Type B pancreatic cell (in vitro differentiated cells): Measurements from ENCODE around the gene ACER1. TPM values are rescaled to one million over a fixed set of nuclear protein-coding genes. Genes with fewer than 3 reads are reported as not detected.

Experiments
- DNase-seq: peaks from one replicate; pipeline ENCODE4 v3.0.0; 2021; ENCODE audit warnings: mixed read lengths; ENCODE audit not compliant: unreplicated experiment; ENCODE audit errors: extremely low spot score
- H3K27ac Mint-ChIP-seq: 2 replicates; pipeline ENCODE4 v1.8.0; 2021; ENCODE audit warnings: mild to moderate bottlenecking, mixed read lengths
- H3K27me3 Mint-ChIP-seq: 2 replicates; pipeline ENCODE4 v1.8.0; 2021; ENCODE audit warnings: mixed read lengths
- H3K36me3 Mint-ChIP-seq: 2 replicates; pipeline ENCODE4 v1.8.0; 2021; ENCODE audit warnings: mixed read lengths
- H3K4me1 Mint-ChIP-seq: one replicate; pipeline ENCODE4 v1.8.0; 2021; ENCODE audit warnings: mixed read lengths; ENCODE audit not compliant: unreplicated experiment
- H3K4me3 Mint-ChIP-seq: 2 replicates; pipeline ENCODE4 v1.8.0; 2021; ENCODE audit warnings: mild to moderate bottlenecking, mixed read lengths
- H3K9me3 Mint-ChIP-seq: 2 replicates; pipeline ENCODE4 v1.8.0; 2021; ENCODE audit warnings: mixed read lengths
- total RNA-seq: library from RNA; stranded (reverse); gene quantifications from 2 replicates; pipeline ENCODE4 v1.2.1, GENCODE V29; 2021; ENCODE audit warnings: low replicate concordance
- TF ChIP-seq, protein P1 (sequence below): fragments of 200-600 bp; sonication (generic); conservative IDR thresholded peaks from 2 replicates; pipeline ENCODE4 v1.5.0; 2021; ENCODE audit warnings: antibody characterized with exemption, mild to moderate bottlenecking

The ACER1 gene
- total RNA-seq, 1 donor from 2014 or later, result not detected

DNA sequence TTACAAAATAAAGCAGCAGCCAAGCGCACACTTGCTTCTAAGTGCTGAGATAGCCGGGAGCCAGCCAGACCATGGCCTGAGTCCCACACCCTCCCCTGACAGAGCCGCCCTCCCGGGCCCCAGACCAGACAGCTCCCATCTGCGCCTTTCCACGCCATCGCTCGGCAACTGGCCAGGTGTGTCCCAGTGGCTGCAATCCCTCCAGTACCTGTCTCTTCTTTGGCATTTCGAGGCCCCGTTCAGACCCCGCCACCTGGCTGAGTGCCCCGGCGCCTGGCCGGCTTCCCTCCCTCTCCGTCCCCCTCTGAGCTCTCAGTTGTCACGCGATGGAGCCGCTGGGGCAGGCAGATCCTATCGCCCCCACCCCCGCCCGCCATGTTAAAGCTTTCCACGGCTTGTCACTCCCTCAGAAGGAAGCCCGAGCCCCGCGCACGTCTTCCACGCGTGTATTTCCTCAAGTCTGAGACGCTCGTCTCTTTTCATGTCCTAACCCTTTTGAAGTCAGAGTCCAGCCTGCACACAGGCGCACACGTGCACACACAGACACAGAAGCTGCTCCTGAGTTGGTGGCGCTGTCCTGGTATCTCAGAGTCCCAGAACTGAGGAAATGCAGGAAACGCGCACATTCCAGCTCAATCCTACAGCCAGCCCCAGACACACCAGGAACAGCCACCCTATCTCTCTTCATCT, 61.5 kb downstream of the ACER1 start:
- Mint-ChIP-seq H3K27me3 (no peaks in the 10 kb centered on the region), H3K4me3 (peak overlapping the region; percentile 76), H3K27ac (peak overlapping the region; percentile 88), H3K9me3 (no peaks in the 10 kb centered on the region), H3K4me1 (peaks cover 51% of the 10 kb centered on the region), H3K36me3 (peaks cover 16% of the 10 kb centered on the region)
- no peak for DNase-seq
- TF ChIP-seq, protein P1, sequence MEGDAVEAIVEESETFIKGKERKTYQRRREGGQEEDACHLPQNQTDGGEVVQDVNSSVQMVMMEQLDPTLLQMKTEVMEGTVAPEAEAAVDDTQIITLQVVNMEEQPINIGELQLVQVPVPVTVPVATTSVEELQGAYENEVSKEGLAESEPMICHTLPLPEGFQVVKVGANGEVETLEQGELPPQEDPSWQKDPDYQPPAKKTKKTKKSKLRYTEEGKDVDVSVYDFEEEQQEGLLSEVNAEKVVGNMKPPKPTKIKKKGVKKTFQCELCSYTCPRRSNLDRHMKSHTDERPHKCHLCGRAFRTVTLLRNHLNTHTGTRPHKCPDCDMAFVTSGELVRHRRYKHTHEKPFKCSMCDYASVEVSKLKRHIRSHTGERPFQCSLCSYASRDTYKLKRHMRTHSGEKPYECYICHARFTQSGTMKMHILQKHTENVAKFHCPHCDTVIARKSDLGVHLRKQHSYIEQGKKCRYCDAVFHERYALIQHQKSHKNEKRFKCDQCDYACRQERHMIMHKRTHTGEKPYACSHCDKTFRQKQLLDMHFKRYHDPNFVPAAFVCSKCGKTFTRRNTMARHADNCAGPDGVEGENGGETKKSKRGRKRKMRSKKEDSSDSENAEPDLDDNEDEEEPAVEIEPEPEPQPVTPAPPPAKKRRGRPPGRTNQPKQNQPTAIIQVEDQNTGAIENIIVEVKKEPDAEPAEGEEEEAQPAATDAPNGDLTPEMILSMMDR, result no peak

DNA sequence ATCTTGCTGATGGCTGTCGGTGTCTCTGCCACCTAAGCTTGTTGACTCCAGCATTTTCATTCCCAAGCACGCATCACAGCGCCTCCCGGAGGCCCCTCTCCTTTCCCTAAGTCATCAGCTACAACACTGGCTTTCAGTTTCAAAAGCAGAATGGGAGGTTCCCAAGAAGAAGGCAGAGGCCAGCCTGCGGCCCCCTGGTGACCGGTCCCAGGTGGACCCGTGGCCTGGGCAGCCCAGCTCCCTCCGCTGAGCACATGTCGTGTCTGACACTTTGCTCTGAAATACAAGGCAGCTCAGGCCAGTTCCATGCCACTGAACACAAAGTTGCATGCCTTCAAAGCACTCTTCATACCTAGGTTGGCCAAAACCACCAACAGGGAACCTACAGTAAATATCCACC, 62.2 kb downstream of the ACER1 start:
- Mint-ChIP-seq H3K36me3 (peaks cover 12% of the 10 kb centered on the region), H3K4me1 (peaks cover 44% of the 10 kb centered on the region), H3K27ac (peak overlapping the region; percentile 88), H3K9me3 (no peaks in the 10 kb centered on the region), H3K4me3 (peak overlapping the region; percentile 76), H3K27me3 (no peaks in the 10 kb centered on the region)
- TF ChIP-seq, protein P1, result no peak
- DNase-seq, result no peak

DNA sequence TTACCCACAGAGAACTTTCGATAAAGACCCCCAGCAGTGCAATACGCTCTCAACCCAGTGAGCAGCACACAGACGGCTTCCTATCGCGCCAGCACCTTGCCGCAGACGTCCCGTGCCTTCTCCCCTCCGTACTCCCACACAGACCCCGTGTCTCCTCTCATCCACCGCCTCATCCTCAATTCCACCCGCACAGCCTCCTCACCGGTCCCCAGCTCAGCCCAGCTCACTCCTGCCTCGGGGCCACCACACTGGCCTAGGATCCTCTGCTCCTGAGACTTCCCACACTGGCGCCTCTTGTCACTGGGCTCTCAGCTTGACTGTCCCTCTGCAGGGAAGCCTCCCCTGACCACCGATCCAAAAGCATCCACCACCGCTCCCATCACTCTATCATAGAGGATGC, 62.6 kb downstream of the ACER1 start:
- peaks cover 44% of the 10 kb centered on the region for H3K4me1 Mint-ChIP-seq
- H3K9me3 Mint-ChIP-seq, result no peaks in the 10 kb centered on the region
- H3K4me3 Mint-ChIP-seq, result no peak overlapping the region
- no peak for DNase-seq
- TF ChIP-seq, protein P1, result no peak
- peak overlapping the region; percentile 88 for H3K27ac Mint-ChIP-seq
- peaks cover 12% of the 10 kb centered on the region for H3K36me3 Mint-ChIP-seq
- H3K27me3 Mint-ChIP-seq, result no peaks in the 10 kb centered on the region

DNA sequence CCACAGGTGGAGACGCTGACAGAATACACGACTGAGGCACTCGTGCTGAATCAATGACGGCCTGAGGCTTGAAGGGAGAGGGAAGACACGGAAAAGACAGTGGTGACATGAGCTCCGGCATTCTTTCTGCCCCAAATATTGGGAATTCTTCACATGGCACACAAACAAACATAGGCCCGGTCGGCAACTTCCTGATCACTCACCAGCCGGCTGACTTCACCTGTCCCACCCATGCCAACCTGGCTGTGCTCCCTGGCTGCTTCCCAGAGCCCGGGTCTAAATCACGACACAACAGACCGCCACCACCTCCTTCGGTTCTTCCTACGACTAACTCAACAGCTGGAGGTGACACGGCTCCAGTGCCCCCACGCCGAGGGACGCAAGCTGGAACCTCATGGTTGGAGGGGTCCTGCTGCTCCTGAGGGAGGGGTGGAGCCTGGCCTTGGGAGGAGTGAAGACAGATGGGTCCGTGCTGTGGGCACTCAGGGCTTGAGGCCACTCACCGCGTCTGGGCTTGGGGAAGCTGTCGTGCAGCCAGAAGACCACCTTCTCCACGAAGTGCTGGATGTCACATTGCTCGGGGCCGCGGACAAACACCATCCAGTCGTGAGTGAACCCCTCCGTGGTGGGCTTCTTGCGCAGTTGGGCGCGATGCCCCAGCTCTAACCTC, 63.2 kb downstream of the ACER1 start:
- Mint-ChIP-seq H3K4me1 (peaks cover 44% of the 10 kb centered on the region), H3K27ac (no peak overlapping the region), H3K27me3 (no peaks in the 10 kb centered on the region), H3K9me3 (no peaks in the 10 kb centered on the region), H3K4me3 (no peak overlapping the region), H3K36me3 (peaks cover 12% of the 10 kb centered on the region)
- TF ChIP-seq, protein P1, result no peak
- no peak for DNase-seq

DNA sequence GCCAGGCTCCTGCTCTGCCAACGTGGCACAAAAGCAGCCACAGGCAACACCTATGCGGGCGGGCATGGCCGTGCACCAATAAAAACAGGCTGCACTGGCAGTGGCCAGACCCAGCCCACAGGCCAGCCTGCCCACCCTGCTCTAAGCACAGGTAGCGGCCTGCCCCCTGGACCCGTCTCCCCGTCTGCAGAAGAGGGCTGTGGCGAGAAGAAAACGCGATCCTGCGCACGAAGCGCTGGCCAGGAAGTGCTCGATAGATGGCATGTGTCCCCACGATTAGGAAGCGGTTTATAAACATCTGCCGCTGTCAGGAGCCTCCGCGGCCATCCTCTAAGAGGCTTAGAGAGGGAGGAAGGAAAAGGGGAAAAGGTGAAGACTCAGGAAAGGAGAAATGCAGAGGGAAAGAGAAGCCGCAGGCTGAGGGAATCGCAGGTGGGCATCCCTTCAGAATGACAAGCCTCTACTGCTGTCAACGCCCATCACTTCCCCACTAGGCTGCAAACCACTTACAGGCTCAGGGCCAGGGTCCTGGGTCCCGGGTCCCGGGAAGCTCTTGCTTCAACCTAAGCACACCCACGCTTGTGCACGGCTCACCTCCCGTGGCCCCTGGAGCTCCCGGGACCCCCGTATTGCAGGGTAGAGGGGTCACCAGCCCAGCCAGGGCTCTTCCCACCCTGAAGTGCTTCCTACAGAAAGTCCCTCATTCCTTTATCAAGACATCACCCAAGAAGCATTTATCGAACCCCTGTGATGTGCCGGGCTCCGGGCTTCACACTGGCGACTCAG, 64.1 kb downstream of the ACER1 start:
- no peak for DNase-seq
- H3K36me3 Mint-ChIP-seq, result peaks cover 13% of the 10 kb centered on the region
- no peak overlapping the region for H3K4me3 Mint-ChIP-seq
- H3K27ac Mint-ChIP-seq, result no peak overlapping the region
- no peaks in the 10 kb centered on the region for H3K27me3 Mint-ChIP-seq
- TF ChIP-seq, protein P1, result no peak
- H3K9me3 Mint-ChIP-seq, result no peaks in the 10 kb centered on the region
- H3K4me1 Mint-ChIP-seq, result peaks cover 36% of the 10 kb centered on the region
